Measurements from ENCODE around the gene ESRRB. TPM values are rescaled to one million over a fixed set of nuclear protein-coding genes. Genes with fewer than 3 reads are reported as not detected.

The ESRRB gene
- not detected in 2 replicates for total RNA-seq

GRCh38 chr14:76375947-76376404 lies at the start of gene ESRRB:
Gene ESRRB (plus strand): TSS chr14:76376137. CDS start chr14:76376402, 265 bp downstream.
- DNase-seq: peak; percentile 20

DNA sequence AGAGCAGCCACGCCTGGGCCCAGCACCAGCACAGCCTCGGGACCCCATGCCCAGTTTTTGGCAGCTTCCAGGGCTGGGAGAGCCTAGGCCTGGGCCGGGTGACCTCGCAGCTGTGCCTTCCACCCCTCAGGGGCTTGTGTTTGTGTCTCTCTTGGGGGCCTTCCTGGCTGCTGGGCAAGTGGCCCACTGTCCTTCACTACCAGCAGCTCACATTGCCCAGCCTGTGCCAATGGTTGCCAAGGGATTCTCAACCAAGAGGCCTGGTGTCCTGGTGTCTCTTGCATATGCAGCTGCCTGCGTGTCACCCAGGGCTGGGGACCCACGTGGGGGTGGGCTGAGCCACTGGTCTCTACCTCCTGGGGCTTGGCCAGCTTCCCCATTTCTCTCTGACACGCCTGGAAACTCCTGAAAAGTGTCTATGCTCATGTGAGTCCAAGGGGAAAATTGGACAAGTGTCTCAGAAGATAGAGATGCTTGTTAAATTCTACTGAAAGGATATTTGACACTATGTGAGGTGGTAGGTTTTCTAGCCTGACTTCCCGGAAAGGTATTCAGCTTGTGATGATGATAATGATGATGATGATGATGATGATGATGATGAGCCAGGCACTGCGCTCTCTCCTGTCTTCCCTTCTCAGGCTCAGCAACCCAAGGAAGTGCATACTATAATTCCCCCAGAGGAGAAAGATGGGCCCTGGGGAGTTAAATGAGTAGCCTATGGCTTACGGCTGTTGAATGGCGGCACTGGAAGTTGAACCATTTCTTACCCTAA lies 48.8 kb upstream of the ESRRB start:
- DNase-seq: no peak

DNA sequence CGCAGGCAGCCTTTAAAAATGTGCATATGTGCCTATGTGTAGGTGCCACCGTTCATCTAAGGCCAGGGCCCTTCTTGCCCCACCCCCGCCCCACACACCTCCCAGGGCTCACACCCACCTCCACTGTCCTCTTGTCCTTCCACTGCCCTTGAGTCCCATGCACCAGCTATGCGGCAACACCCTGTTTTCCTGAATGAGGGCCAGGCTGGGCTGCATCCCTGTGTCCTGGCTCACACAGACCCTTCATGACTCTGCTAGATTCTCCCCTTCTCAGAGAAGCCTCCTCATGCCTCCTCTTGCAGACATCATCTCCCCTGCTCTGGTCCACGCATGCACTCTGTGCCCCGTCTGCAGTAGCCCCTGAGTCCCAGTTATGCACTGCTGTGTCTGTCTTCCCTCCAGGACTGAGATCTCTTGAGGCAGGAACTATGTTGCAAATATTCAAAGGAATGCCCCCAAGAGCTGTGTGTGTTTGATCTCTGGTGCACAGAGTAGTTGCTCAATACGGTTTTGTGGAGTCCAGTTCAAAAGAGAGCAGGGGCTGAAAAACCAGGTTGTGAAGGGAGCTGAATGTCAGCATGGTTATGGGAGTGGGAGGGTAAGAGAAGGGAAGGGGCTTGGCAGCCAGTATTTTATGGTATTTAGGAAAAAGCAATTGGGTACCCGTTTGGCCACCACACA lies 47.3 kb upstream of the ESRRB start:
- no peak for DNase-seq

DNA sequence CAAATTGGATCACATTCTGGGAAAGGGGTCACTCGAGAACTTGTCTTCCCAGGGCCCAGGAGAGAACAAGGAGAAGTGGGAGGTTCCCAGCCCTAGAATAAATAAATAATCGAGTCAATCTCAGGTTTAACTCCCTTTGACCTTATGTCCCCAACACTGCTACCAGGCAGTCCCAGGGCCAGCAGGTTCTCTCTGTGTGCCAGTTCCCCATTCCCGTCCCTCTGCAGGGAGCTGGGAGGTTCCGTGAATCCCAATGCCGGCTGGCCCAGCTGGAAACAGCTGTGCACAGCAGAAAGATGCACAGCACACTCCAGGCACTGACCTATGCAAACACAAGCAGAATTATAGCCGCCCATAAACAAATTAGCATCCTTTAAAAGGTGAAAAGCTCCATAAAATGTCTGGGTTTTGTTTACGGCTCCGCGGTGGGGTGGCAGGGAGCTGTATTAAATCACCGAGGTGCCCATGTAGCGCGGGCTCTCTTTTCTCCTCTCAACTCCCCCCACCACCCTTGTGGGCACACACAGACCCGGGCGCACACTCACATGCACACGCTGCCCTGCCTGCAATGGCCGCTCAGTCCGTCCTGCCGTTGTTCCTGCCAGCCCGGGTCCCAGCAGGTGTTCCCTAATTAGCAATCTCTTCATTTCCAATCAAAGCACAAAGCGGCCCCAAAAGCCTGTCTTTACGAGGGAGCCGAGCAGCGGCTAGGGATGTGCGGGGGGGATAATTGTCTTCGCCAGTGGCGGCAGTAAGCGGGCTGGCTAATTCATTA lies 46.6 kb upstream of the ESRRB start:
- DNase-seq: no peak

DNA sequence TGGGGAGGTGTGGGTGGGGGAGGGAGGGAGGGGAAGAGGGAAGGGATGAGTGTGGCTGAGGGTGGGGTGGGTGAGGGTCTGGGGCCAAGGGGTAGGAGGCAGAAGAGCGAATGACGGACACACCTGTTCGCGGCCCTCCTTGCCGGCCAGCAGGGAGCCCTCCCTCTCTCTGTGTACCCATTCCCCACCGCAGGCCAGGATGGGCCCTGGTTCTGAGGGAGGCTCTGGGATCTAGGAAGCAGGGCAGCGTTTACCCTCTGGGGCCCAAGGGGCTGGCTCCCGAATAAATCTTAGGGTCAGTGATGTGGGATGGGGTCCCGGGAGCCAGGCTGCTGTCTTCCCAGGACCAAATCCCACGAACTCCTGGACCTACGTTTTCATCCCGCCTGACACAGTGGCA lies 46.0 kb upstream of the ESRRB start:
- DNase-seq: no peak

GRCh38 chr14:76330411-76331327 lies 45.3 kb upstream of the ESRRB start:
- DNase-seq: no peak

- no peak for DNase-seq
These were observed 44.5 kb upstream of the ESRRB start for GRCh38 chr14:76331328-76332011.

- no peak for DNase-seq
These were observed 42.3 kb upstream of the ESRRB start for GRCh38 chr14:76333664-76334063.

- DNase-seq: no peak
These were observed 41.6 kb upstream of the ESRRB start for GRCh38 chr14:76334316-76334715.

DNA sequence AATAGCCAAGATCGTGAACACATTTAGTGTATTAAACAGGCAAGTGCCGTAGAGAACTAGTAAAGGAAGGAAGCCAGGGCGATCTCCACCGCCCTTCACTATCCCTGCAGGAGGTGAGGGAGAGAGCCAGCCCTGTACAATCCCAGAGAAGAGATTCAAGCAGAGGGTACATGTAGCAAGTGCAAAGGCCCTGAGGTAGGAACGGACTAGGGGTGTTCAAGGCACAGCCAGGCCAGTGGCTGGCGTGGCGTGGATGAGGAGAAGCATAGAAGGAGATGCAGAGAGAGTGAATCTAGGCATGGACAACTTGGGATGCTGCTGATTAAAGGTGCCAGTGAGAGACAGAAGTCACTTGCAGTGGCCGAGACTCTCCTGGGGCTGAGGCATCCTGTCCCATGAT lies 39.1 kb upstream of the ESRRB start:
- no peak for DNase-seq

DNA sequence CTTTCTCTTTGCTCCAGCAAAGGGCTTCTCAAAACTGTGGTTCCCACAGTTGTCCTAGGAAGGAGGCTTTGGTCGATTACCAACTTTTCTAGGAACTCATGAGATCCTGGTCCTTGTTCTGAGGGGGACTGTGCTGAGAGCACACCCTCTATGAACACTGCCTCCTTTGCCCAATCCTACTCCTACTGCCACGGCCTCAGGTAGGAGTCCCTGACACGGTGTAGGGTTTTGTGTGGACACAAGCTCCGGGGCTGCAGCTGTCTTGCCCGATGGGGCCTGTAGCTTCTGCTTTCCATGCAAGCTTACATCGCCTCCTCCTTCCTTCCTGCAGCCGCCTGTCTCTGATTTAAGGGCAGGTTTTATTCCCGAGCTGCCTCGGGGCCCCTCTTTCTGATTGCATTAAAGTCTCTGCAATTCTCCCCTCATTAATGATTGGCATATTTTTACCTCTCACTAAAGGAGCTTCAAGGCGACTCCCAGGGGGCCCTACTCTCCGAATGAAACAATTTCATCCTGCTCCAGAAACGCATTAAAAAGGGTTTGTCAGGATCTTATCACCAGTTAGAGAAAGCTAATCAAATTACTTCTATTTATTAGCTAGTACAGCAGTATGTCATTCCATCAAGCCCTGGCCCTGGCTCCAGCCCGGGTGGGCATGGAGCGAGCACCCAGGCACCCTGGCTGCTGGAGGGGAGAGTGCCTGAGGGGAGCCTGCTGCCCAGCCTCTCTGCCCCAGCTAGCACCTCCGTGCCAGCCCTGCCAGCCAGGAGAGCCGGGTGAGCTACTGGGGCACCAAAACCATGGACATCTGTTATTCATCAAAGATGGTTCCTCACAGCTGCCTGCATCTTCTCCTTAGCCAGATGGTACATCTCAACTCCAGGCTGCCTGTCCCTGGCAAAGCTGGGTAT lies 38.0 kb upstream of the ESRRB start:
- no peak for DNase-seq

DNA sequence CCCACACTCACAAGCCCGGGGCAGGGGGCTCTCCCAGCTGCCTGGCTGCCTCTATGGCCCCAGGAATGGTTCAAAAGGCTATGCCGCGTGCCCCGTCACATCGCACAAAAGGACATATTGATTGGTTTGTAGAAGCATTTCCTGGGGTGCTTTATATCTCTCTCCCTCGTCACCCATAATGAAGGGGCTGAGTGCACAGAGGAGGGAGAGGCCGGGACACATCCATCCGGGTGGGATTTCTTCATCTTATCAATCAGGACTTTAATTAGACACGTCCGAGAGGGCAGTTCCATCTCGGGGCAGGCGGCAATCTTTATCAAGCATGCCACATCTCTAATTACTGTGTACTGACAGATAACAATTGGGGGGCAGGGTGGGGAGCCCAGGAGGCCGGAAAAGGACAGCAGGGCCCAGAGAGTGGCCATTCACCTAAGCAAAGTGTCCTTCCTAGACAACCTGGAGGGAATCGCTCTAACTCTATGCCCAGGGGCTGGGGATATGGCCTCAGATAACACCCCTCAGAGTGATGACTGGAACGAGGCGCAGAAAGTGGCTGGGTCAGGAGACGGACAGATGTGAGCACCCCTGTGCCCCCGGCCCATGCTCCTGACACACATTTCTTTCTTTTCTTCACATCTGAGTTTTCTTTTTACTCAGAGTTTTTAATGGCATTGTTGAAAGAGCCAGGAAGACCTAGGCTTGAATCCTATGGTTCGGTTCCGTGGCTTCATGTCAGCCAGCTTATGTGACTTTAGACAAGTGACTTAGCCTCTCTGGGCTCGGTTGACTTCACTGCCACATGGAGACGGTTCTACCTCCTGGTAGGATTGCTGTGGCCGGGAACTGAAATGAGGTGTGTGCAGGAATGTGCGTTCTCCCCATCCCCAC lies 36.0 kb upstream of the ESRRB start:
- DNase-seq: no peak

DNA sequence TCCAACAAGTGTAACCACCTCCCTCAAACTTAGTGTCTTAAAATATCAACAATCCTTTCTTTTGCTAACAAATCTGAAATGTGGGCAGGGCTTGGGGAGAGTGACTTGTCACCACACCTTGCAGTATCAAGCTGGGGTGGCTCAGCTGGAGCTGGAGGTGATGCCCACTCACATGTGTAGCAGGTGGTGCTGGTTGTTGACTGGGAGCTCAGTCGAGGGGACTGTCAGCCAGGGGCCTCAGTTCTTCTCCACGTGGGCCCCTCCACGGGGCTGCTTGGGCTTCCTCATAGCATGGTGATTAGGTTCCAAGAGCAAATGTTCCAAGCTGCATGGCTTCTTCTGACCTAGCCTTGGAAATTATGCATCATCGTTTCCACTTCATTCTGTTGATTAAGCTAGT lies 32.6 kb upstream of the ESRRB start:
- DNase-seq: no peak

GRCh38 chr14:76346391-76347160 lies 29.4 kb upstream of the ESRRB start:
- peak; percentile 16 for DNase-seq

- peak; percentile 96 for DNase-seq
These were observed 27.0 kb upstream of the ESRRB start for GRCh38 chr14:76348898-76349297.

DNA sequence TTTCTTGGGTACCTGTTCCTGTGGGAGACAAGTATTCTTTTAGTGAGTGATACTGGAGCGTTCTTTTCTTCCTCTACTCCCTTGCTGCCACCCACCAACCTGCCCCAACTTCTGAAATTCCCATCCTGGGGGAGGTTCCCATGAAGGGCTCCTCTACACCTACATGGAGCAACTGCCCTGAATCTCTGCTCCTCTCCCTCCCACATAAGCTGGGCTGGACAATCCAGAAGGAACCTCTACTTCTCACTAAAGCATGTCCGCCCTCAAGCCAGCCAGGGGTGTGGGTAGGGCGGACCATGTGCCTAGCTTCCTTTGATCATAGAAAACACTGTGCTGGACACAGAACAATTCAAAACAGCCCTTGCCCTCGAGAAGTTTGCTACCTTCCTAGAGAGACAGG lies 25.9 kb upstream of the ESRRB start:
- DNase-seq: no peak

DNA sequence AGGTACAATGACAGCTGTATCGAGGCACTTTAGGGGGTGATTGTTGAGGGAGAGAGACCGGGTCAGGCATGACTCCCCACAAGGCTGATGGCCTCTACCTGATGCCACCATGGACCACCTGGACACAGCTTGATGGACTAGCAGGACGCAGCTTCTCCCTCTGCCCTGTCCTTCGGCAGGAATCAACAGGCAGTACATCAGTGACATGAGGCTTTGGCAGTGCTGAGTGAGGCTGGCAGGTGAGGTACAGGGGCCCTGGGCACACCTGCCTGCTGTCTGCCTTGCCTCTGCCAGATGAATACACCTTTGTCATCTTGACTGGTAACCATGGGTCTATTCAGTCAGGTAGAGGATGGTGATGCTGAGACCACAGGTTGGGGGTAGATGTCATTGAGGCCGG lies 25.3 kb upstream of the ESRRB start:
- no peak for DNase-seq

GRCh38 chr14:76351941-76352340 lies 24.0 kb upstream of the ESRRB start:
- no peak for DNase-seq
